Activated CD4-positive, alpha-beta T cell treated with anti-CD3 and anti-CD28 coated beads, Interleukin-10, Interleukin-2, amounts not matched to agents 100 ng/mL and 50 ng/mL, durations not matched to agents 16 hours and 8 hours (primary cell): ENCODE measurements around the gene PCNX3.

Experiments
- DNase-seq: peaks from one replicate; pipeline ENCODE4 v3.0.0-alpha.2; 2020

PCNX3 gene

GRCh38 chr11:65599216-65599954, 16.2 kb upstream of the PCNX3 start:
- DNase-seq = no peak

GRCh38 chr11:65599955-65600246, 15.7 kb upstream of the PCNX3 start:
- DNase-seq = no peak

GRCh38 chr11:65604258-65604657, 11.3 kb upstream of the PCNX3 start:
- no peak for DNase-seq

- DNase-seq = no peak
Measured at GRCh38 chr11:65606876-65607613, 8.5 kb upstream of the PCNX3 start.

GRCh38 chr11:65607614-65608426, 7.8 kb upstream of the PCNX3 start:
- DNase-seq = no peak

GRCh38 chr11:65609229-65609628, 6.3 kb upstream of the PCNX3 start:
- no peak for DNase-seq

GRCh38 chr11:65609665-65610064, 5.9 kb upstream of the PCNX3 start:
- DNase-seq = no peak

GRCh38 chr11:65610404-65610803, 5.2 kb upstream of the PCNX3 start:
- no peak for DNase-seq

- no peak for DNase-seq
Measured at GRCh38 chr11:65611028-65611757, 4.4 kb upstream of the PCNX3 start.

- no peak for DNase-seq
Measured at GRCh38 chr11:65611758-65612603, 3.6 kb upstream of the PCNX3 start.

- DNase-seq = no peak
Measured at GRCh38 chr11:65612691-65613090, 2.9 kb upstream of the PCNX3 start.

- no peak for DNase-seq
Measured at GRCh38 chr11:65613091-65613928, 2.3 kb upstream of the PCNX3 start.

GRCh38 chr11:65615950-65616574, 486 bp downstream of the PCNX3 start:
- peak; percentile 74 for DNase-seq

GRCh38 chr11:65616575-65617001, 1.0 kb downstream of the PCNX3 start:
- DNase-seq = peak; percentile 31

- no peak for DNase-seq
Measured at GRCh38 chr11:65617136-65617850, 1.7 kb downstream of the PCNX3 start.

GRCh38 chr11:65617990-65618751, 2.6 kb downstream of the PCNX3 start:
- DNase-seq = no peak

- no peak for DNase-seq
Measured at GRCh38 chr11:65618763-65619162, 3.2 kb downstream of the PCNX3 start.

- no peak for DNase-seq
Measured at GRCh38 chr11:65619281-65619928, 3.8 kb downstream of the PCNX3 start.

GRCh38 chr11:65620666-65621065, 5.1 kb downstream of the PCNX3 start:
- no peak for DNase-seq
